PC-9 (cell line): ENCODE measurements around the gene ZNF880. TPM values are rescaled to one million over a fixed set of nuclear protein-coding genes. Genes with fewer than 3 reads are reported as not detected.
A peak's percentile ranks its signal among the peaks of the same experiment; 100 is the strongest.
"Not testable (repeated sequence)": the region's sequence is repeated elsewhere in the genome, so short reads cannot be mapped to it uniquely, and the experiment has no call there.

ENCODE experiments used
- BruUV-seq: library from RNA; stranded (reverse); fragments of 400-500 nt; replicated peaks from 2 replicates; lab custom pipeline; 2021; lab: Mats Ljungman, UMichigan
- CTCF ChIA-PET: fragments of 300-600 bp; sonication (Branson Sonifier 250); formaldehyde crosslinking; loops from one replicate; lab custom pipeline; 2022; ENCODE audit warnings: antibody characterized with exemption; lab: Charles Lee
- POLR2A ChIA-PET: fragments of 300-600 bp; sonication (Branson Sonifier 250); formaldehyde crosslinking; loops from one replicate; lab custom pipeline; 2022; ENCODE audit warnings: antibody characterized with exemption; ENCODE audit not compliant: unreplicated experiment; lab: Charles Lee
- DNase-seq, 2 experiments: peaks; one replicate each; pipeline versions ENCODE4 v3.0.0 to v3.0.0-alpha.2; 2015 to 2022; ENCODE audit warnings: mixed read lengths in 1 of 2
- H2AFZ ChIP-seq: fragments of 200-600 bp; sonication (generic); 2 replicates; pipeline ENCODE4 v1.8.1; 2017; ENCODE audit warnings: antibody characterized with exemption
- H3F3A ChIP-seq: fragments of 200-600 bp; sonication (generic); 2 replicates; pipeline ENCODE4 v1.8.1; 2017; ENCODE audit warnings: antibody characterized with exemption, mild to moderate bottlenecking, low read depth; ENCODE audit not compliant: insufficient read depth
- H3K27ac ChIP-seq: fragments of 200-600 bp; sonication (generic); 2 replicates; pipeline ENCODE4 v1.6.1; 2016; ENCODE audit warnings: mixed run types
- H3K27me3 ChIP-seq: fragments of 200-600 bp; sonication (generic); 2 replicates; pipeline ENCODE4 v1.6.1; 2016; ENCODE audit warnings: low read depth, mixed run types; ENCODE audit not compliant: insufficient read depth
- H3K36me3 ChIP-seq: fragments of 200-600 bp; sonication (generic); 2 replicates; pipeline ENCODE4 v1.6.1; 2016; ENCODE audit warnings: low read depth, mixed run types
- H3K4me1 ChIP-seq: fragments of 200-600 bp; sonication (generic); replicated peaks from 2 replicates; pipeline ENCODE4 v1.6.1; 2016; ENCODE audit warnings: mixed run types; ENCODE audit not compliant: insufficient read depth
- H3K4me2 ChIP-seq: fragments of 200-600 bp; sonication (generic); 2 replicates; pipeline ENCODE4 v1.6.1; 2017; ENCODE audit warnings: mixed run types
- H3K4me3 ChIP-seq: fragments of 200-600 bp; sonication (generic); 2 replicates; pipeline ENCODE4 v1.6.1; 2016; ENCODE audit warnings: mixed run types
- H3K79me2 ChIP-seq: fragments of 200-600 bp; sonication (generic); 2 replicates; pipeline ENCODE4 v1.6.1; 2017; ENCODE audit warnings: low read depth, mixed run types
- H3K9me2 ChIP-seq: fragments of 200-600 bp; sonication (generic); 2 replicates; pipeline ENCODE4 v1.8.1; 2017; ENCODE audit warnings: mild to moderate bottlenecking; ENCODE audit not compliant: insufficient read depth
- H3K9me3 ChIP-seq: fragments of 200-600 bp; sonication (generic); 2 replicates; pipeline ENCODE4 v1.8.1; 2016; ENCODE audit warnings: low read depth; ENCODE audit not compliant: insufficient read depth
- H4K20me1 ChIP-seq: fragments of 200-600 bp; sonication (generic); 2 replicates; pipeline ENCODE4 v1.8.1; 2017; ENCODE audit not compliant: insufficient read depth
- EZH2 ChIP-seq: fragments of 200-600 bp; sonication (generic); IDR thresholded peaks from 2 replicates; pipeline ENCODE4 v1.8.0; 2017; ENCODE audit warnings: antibody characterized with exemption, low read depth
- intact Hi-C: fragments of 100-400 bp; cut with micrococcal nuclease; formaldehyde crosslinking; loops from one replicate; pipeline ENCODE4 v1.10.0; 2022; ENCODE audit not compliant: unreplicated experiment
- total RNA-seq: library from RNA; stranded (reverse); gene quantifications from 2 replicates; pipeline ENCODE4 v1.2.3, GENCODE V29; 2021
- TF ChIP-seq, protein P1 (sequence below): fragments of 200-600 bp; sonication (generic); conservative IDR thresholded peaks from 2 replicates; pipeline ENCODE4 v1.6.1; 2017; ENCODE audit warnings: mixed run types, antibody characterized with exemption, mild to moderate bottlenecking, moderate library complexity

ZNF880 gene
- total RNA-seq, 1 experiment from 2014 or later: 27.3 TPM

DNA sequence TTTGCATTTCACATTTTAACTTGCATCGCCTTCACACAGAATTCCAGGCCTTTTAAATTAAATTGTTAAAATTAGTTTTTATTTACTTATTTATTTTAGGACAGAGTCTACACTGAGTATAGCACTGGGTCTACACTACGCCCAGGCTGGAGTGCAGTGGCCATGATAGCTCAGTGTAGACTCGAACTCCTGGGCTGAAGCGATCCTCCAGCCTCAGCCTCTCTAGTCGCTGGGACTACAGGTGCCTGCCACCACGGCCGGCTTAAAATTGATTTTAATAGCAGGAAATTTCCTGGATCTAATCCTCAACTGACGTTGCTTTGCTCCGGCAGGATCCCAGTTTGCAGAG, 34.0 kb upstream of the ZNF880 start:
- Histone ChIP-seq H3K27me3 (no peaks in the 10 kb centered on the region), H3K4me1 (no peaks in the 10 kb centered on the region), H3K9me2 (no peaks in the 10 kb centered on the region), H3K4me2 (peak overlapping the region; percentile 68), H4K20me1 (no peaks in the 10 kb centered on the region), H2AFZ (peak overlapping the region; percentile 88), H3F3A (no peaks in the 10 kb centered on the region), H3K36me3 (no peaks in the 10 kb centered on the region), H3K27ac (no peak overlapping the region), H3K79me2 (no peaks in the 10 kb centered on the region), H3K4me3 (peak overlapping the region; percentile 63), H3K9me3 (peaks cover 38% of the 10 kb centered on the region)
- ChIA-PET CTCF (no interaction called here), POLR2A (interaction anchor here (0.7 kb wide), 1 partner anchor 61 kb away, joined by 5 read pairs; no protein-coding TSS in a partner anchor)
- TF ChIP-seq, protein P1, sequence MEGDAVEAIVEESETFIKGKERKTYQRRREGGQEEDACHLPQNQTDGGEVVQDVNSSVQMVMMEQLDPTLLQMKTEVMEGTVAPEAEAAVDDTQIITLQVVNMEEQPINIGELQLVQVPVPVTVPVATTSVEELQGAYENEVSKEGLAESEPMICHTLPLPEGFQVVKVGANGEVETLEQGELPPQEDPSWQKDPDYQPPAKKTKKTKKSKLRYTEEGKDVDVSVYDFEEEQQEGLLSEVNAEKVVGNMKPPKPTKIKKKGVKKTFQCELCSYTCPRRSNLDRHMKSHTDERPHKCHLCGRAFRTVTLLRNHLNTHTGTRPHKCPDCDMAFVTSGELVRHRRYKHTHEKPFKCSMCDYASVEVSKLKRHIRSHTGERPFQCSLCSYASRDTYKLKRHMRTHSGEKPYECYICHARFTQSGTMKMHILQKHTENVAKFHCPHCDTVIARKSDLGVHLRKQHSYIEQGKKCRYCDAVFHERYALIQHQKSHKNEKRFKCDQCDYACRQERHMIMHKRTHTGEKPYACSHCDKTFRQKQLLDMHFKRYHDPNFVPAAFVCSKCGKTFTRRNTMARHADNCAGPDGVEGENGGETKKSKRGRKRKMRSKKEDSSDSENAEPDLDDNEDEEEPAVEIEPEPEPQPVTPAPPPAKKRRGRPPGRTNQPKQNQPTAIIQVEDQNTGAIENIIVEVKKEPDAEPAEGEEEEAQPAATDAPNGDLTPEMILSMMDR: no peak
- TF ChIP-seq EZH2: no peak
- no peak for DNase-seq
- intact Hi-C loops: no loop called here
- no TSS peak for BruUV-seq

DNA sequence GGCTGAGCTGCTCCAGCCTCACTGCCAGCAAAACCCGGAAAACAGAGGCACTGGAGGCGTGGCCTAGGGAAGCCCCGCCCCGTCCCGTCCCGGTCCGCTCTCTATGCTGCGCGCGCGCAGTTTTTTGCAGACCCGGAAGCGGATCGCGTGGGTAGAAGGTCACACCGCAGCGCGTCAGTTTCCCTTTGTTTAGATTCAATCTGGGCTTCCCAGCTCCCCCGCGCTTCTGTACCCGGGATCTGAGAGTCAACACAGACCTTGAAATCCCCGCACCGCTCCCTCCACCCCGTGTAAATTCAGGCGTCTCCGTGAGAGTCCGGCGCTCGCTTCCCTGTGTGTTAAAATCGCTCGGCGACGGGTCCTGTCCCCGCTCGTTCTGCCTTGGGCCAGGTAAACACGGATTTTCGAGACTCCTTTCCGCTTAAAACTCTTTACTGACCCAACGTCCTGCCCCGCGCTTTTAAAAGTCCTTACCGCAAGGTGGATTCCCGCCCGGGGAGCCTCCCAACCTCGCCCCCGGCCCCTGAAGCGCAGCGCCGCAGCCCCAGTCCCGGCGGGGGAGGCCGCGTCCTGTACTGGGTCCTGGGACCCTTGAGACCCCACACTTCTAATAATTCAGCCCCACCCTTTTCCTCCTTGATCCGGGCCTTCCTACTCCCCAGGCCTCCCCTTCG, 33.5 kb upstream of the ZNF880 start, which contains the start of gene ZNF610:
Gene ZNF610, plus strand, starts transcription at position 127 of the 674 bp plus-strand sequence. CDS start 12,930 bp downstream, outside the sequence.
- CTCF ChIA-PET: no interaction called here

DNA sequence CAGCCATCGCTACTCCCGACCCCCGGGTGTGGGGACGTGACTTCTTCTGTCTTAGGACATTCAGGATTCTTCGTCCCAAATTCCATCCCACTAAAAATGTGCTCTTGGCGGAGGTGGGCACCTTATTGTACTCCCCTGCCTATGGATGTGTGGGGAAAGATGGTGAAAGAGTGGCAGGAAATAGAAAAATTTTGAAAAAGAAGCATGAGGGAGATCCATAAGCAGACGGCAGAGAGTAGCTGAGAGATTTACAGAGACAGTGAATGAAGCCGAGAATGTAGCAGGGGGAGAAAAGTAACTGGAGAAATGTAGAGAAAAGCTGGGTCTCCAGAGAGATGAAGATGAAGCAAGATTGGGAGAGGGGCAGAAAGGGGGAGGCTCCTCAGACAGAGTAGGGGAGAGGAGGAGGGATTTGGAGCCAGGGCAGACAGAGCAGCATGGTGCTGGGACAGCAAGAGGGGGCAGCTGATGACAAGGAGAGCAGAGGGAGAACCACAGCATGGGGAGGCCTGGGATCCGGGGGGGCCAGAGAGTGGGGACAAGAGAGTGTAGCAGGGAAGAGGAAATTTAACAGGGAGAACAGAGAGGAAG, 32.8 kb upstream of the ZNF880 start:
- ChIA-PET CTCF (no interaction called here), POLR2A (no interaction called here)
- Histone ChIP-seq H4K20me1 (no peaks in the 10 kb centered on the region), H3K4me2 (peak overlapping the region; percentile 68), H3K9me3 (peaks cover 27% of the 10 kb centered on the region), H3K36me3 (no peaks in the 10 kb centered on the region), H2AFZ (peak overlapping the region; percentile 88), H3K79me2 (no peaks in the 10 kb centered on the region), H3K4me3 (peak overlapping the region; percentile 63; the same call in 1 of the 2 replicates), H3K4me1 (no peaks in the 10 kb centered on the region), H3F3A (no peaks in the 10 kb centered on the region), H3K9me2 (no peaks in the 10 kb centered on the region), H3K27ac (no peak overlapping the region), H3K27me3 (no peaks in the 10 kb centered on the region)
- BruUV-seq: no TSS peak
- intact Hi-C loops: no loop called here
- TF ChIP-seq EZH2: no peak
- TF ChIP-seq, protein P1: no peak
- no peak for DNase-seq

More for the DNA sequence above, 33.5 kb upstream of the ZNF880 start, which contains the start of gene ZNF610:
- DNase-seq: peak; percentile 40 to 88
- peaks cover 33% of the 10 kb centered on the region for H3K9me3 ChIP-seq
- H3K4me3 ChIP-seq: peak within 1 kb of the TSS; percentile 63
- peak within 1 kb of the TSS; percentile 88 for H2AFZ ChIP-seq
- no peak within 1 kb of the TSS for H3K27ac ChIP-seq
- POLR2A ChIA-PET: interaction anchor here (0.7 kb wide), 1 partner anchor 61 kb away, joined by 5 read pairs; no protein-coding TSS in a partner anchor
- H3K4me1 ChIP-seq: no peaks in the 10 kb centered on the region
- TSS peak; percentile 97 for BruUV-seq
- H3K9me2 ChIP-seq: no peaks in the 10 kb centered on the region
- peak within 1 kb of the TSS; percentile 68 for H3K4me2 ChIP-seq
- no peaks in the 10 kb centered on the region for H3K79me2 ChIP-seq
- no peaks in the 10 kb centered on the region for H4K20me1 ChIP-seq
- no peaks in the 10 kb centered on the region for H3K36me3 ChIP-seq
- H3F3A ChIP-seq: no peaks in the 10 kb centered on the region
- TF ChIP-seq EZH2: no peak
- TF ChIP-seq, protein P1: no peak
- intact Hi-C loops: no loop called here
- no peaks in the 10 kb centered on the region for H3K27me3 ChIP-seq

DNA sequence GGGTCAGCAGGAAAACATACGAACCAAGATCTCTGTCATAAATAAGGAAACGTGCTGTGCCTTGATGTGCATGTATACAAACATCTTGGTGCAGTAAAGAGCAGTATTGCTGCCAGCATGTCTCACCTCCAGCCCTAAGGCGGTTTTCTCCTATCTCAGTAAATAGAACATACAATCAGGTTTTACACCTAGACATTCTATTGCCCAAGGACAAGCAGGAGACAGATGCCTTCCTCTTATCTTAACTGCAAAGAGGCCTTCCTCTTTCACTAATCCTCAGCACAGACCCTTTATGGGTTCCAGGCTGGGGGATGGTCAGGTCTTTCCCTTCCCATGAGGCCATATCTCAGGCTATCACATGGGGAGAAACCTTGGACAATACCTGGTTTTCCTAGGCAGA, 30.7 kb upstream of the ZNF880 start:
- H3K4me1 ChIP-seq, H3K27ac ChIP-seq, H3K79me2 ChIP-seq, CTCF ChIA-PET, intact Hi-C loops, H3K4me3 ChIP-seq, H4K20me1 ChIP-seq, H2AFZ ChIP-seq, H3F3A ChIP-seq, H3K36me3 ChIP-seq, POLR2A ChIA-PET, H3K27me3 ChIP-seq, H3K4me2 ChIP-seq, DNase-seq, BruUV-seq, H3K9me2 ChIP-seq: not testable (repeated sequence)
- H3K9me3 ChIP-seq: peaks cover 22% of the 10 kb centered on the region
